ENCODE results near the gene TEX44. TPM values are rescaled to one million over a fixed set of nuclear protein-coding genes. Genes with fewer than 3 reads are reported as not detected.
A peak's percentile ranks its signal among the peaks of the same experiment; 100 is the strongest.

TEX44 gene
- total and polyA plus RNA-seq, 2 of the 13 experiments (the other 11 are each of a cell fraction or from before 2014, with no cell fraction given), result not detected

- TF ChIP-seq ZXDC (CRISPR knock-in tag; IDR thresholded peaks at IDR 0.05) (peak; percentile 76), ZBED4 (CRISPR knock-in tag; IDR thresholded peaks at IDR 0.05; ENCODE audit: borderline replicate concordance) (peak; percentile 71), ZNF816 (CRISPR knock-in tag; IDR thresholded peaks at IDR 0.05; ENCODE audit: borderline replicate concordance) (0 out of 2 replicates have a peak, but pooled peaks have one; percentile 22), TEAD2 (CRISPR knock-in tag; IDR thresholded peaks at IDR 0.05) (peak; percentile 83; the same call in 1 of the 2 replicates), MYNN (CRISPR knock-in tag; IDR thresholded peaks at IDR 0.05; ENCODE audit: low read depth) (no peak), ZFP36L1 (CRISPR knock-in tag; IDR thresholded peaks at IDR 0.05) (0 out of 2 replicates have a peak, but pooled peaks have one; percentile 62), CSRNP1 (CRISPR knock-in tag; IDR thresholded peaks at IDR 0.05) (peak; percentile 97; the same call in 1 of the 2 replicates), ZBTB2 (CRISPR knock-in tag; IDR thresholded peaks at IDR 0.05; ENCODE audit: low read depth) (peak; percentile 82), ZSCAN31 (CRISPR knock-in tag; IDR thresholded peaks at IDR 0.05; ENCODE audit: low read depth) (peak; percentile 60), THYN1 (CRISPR knock-in tag; IDR thresholded peaks at IDR 0.05; ENCODE audit: borderline replicate concordance, low read depth) (0 out of 2 replicates have a peak, but pooled peaks have one; percentile 57), ZNF101 (CRISPR knock-in tag; IDR thresholded peaks at IDR 0.05; ENCODE audit: borderline replicate concordance, low read depth) (peak; percentile 72), ZNF678 (CRISPR knock-in tag; IDR thresholded peaks at IDR 0.05) (peak; percentile 82; the same call in 1 of the 2 replicates), FOXO4 (CRISPR knock-in tag; conservative IDR thresholded peaks at IDR 0.05) (no peak)
Measured at GRCh38 chr2:231613663-231614558, 21.2 kb downstream of the TEX44 start (continued).
